Tibial artery (tissue), 4 donors: ENCODE measurements around the gene CPZ.
"Not testable (repeated sequence)": the region's sequence is repeated elsewhere in the genome, so short reads cannot be mapped to it uniquely, and the experiment has no call there.

Experiments used
- DNase-seq, 2 donors: peaks; one replicate each; pipeline ENCODE4 v3.0.0-alpha.2; 2019
- H3K27ac ChIP-seq, 2 donors: fragments of 200-600 bp; sonication (generic) in 1 of 2; 1 replicate in 1 of 2; 2 replicates in 1 of 2; pipeline ENCODE4 v1.5.1; 2018 to 2019; ENCODE audit warnings: mild to moderate bottlenecking in 1 of 2
- H3K27me3 ChIP-seq, 2 donors: fragments of 200-600 bp; sonication (generic) in 1 of 2; one replicate each; pipeline versions ENCODE4 v1.5.1 to v1.6.0; 2016 to 2019
- H3K36me3 ChIP-seq, 3 donors: fragments of 200-600 bp; sonication (generic) in 2 of 3; one replicate each; pipeline ENCODE4 v1.5.1; 2016 to 2019; ENCODE audit warnings: mild to moderate bottlenecking in 2 of 3
- H3K4me1 ChIP-seq, 4 donors: fragments of 200-600 bp; sonication (generic) in 2 of 4; 1 replicate in 3 of 4; 2 replicates in 1 of 4; pipeline ENCODE4 v1.5.1; 2016 to 2019
- H3K4me3 ChIP-seq, 2 donors: fragments of 200-600 bp; sonication (generic) in 1 of 2; 1 replicate in 1 of 2; 2 replicates in 1 of 2; pipeline ENCODE4 v1.5.1; 2018 to 2019; ENCODE audit warnings: mild to moderate bottlenecking in 2 of 2
- H3K9me3 ChIP-seq, 3 donors: fragments of 200-600 bp; sonication (generic) in 1 of 3; one replicate each; pipeline ENCODE4 v1.5.1; 2016 to 2019
- intact Hi-C: fragments of 100-400 bp; cut with DNase I; formaldehyde crosslinking; loops from one replicate; pipeline ENCODE4 v1.15.0; 2023; ENCODE audit warnings: low total_unique reads
- TF ChIP-seq, protein P1 (sequence below), 2 experiments: fragments of 200-600 bp in 1 of 2; fragments of 450-650 bp in 1 of 2; IDR thresholded peaks; one replicate each; pipeline ENCODE4 v1.5.1; 2017 to 2019; ENCODE audit warnings: antibody characterized with exemption in 2 of 2, mild to moderate bottlenecking in 1 of 2, moderate library complexity in 1 of 2

CPZ gene

DNA sequence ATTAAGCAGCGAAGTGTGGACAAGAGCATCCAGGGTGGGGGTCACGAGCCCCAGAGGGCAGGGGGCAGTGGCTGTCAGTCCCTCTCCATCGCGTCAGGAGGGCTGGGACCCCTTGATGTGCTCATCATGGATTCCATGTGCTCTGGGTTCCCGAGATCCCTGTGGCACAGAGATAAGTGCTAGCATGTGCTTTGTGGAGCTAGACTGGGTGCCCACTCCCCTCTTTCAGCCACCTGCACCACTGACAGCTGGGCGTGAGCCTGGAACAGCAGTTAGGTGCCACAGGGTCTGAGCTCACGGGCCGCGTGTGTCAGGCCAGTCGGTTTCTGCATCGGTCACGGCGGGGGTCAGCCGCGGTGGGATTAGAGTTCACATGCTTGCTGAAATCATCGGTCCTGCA lies 24.3 kb downstream of the CPZ start:
- intact Hi-C loops = no loop called here
- Histone ChIP-seq H3K9me3 (no peaks in the 10 kb centered on the region), H3K27me3 (peaks cover 0 to 29% of the 10 kb centered on the region in 2 donors), H3K4me3 (no peak overlapping the region), H3K27ac (no peak overlapping the region), H3K36me3 (no peaks in the 10 kb centered on the region), H3K4me1 (no peaks in the 10 kb centered on the region)
- peak in 1 of 2 donors; percentile 40 for DNase-seq
- TF ChIP-seq, protein P1, sequence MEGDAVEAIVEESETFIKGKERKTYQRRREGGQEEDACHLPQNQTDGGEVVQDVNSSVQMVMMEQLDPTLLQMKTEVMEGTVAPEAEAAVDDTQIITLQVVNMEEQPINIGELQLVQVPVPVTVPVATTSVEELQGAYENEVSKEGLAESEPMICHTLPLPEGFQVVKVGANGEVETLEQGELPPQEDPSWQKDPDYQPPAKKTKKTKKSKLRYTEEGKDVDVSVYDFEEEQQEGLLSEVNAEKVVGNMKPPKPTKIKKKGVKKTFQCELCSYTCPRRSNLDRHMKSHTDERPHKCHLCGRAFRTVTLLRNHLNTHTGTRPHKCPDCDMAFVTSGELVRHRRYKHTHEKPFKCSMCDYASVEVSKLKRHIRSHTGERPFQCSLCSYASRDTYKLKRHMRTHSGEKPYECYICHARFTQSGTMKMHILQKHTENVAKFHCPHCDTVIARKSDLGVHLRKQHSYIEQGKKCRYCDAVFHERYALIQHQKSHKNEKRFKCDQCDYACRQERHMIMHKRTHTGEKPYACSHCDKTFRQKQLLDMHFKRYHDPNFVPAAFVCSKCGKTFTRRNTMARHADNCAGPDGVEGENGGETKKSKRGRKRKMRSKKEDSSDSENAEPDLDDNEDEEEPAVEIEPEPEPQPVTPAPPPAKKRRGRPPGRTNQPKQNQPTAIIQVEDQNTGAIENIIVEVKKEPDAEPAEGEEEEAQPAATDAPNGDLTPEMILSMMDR (IDR thresholded peaks at IDR 0.05) = no peak

DNA sequence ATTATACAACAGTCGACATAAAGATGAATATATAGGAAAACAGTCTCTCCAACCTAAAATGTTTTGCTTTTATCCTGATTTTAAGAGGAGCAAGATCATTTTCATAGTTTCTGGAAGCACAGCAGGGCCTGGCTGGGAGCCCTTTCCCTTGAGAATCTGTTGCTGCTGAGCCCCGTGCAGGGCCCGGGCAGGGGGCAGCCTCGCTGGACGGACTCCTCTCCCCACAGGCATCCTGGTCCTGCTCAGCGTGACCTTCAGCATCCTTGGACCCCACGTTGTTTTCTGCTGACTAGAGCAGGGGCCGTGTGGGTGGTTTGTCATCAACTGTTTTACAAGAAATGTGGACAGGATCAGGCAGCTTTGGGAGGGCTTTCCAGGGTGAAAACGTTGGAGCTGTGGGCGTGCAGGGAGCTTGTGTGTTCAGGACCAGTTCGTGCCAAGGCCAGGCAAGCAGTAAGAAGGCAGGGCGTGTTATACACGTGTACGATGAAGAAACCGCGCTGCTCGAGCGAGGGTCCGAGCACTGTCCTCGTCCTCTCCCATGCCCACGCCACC lies 25.0 kb downstream of the CPZ start:
- TF ChIP-seq, protein P1 (IDR thresholded peaks at IDR 0.05) = no peak
- no peak overlapping the region for H3K4me3 ChIP-seq
- DNase-seq = no peak
- H3K27ac ChIP-seq = no peak overlapping the region
- H3K27me3 ChIP-seq = peaks cover 0 to 28% of the 10 kb centered on the region in 2 donors
- no peaks in the 10 kb centered on the region for H3K9me3 ChIP-seq
- no peaks in the 10 kb centered on the region for H3K36me3 ChIP-seq
- no peaks in the 10 kb centered on the region for H3K4me1 ChIP-seq
- intact Hi-C loops = no loop called here

GRCh38 chr4:8618421-8618820 lies 25.9 kb downstream of the CPZ start:
- TF ChIP-seq, protein P1 (IDR thresholded peaks at IDR 0.05) = no peak
- intact Hi-C loops = no loop called here
- Histone ChIP-seq H3K4me1 (no peaks in the 10 kb centered on the region), H3K4me3 (no peak overlapping the region), H3K9me3 (no peaks in the 10 kb centered on the region), H3K36me3 (no peaks in the 10 kb centered on the region), H3K27ac (no peak overlapping the region), H3K27me3 (peaks cover 0 to 28% of the 10 kb centered on the region in 2 donors)
- peak in 1 of 2 donors; percentile 40 for DNase-seq

DNA sequence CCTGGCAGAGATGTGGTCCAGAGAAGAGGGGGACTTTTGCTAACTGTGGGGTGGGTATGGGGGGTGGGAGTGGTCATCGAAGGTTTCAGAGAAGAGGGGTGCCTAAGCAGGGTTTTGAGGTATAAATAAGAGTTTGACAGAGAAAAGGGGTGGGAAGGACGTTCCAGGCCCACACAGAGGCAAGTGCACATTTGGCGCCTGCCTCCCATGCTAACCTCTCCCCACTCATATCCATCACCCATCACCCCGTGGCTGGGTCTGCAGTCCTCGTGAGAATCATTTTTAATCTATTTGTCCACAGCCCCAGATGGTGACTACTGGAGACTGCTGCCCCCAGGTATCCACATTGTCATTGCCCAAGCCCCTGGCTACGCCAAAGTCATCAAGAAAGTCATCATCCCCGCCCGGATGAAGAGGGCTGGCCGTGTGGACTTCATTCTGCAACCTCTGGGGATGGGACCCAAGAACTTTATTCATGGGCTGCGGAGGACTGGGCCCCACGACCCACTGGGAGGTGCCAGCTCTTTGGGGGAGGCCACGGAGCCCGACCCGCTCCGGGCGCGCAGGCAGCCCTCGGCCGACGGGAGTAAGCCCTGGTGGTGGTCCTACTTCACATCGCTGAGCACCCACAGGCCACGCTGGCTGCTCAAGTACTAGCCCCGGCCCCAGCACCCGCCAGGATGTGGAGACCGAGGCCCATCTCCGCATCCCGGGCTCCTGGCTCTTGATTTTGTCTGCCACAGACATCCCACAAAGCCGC lies 26.6 kb downstream of the CPZ start:
- TF ChIP-seq, protein P1 (IDR thresholded peaks at IDR 0.05) = no peak
- no peak overlapping the region for H3K4me3 ChIP-seq
- no peaks in the 10 kb centered on the region for H3K4me1 ChIP-seq
- H3K36me3 ChIP-seq = no peaks in the 10 kb centered on the region
- intact Hi-C loops = no loop called here
- peak in 1 of 2 donors; percentile 32 for DNase-seq
- no peaks in the 10 kb centered on the region for H3K9me3 ChIP-seq
- peaks cover 0 to 22% of the 10 kb centered on the region in 2 donors for H3K27me3 ChIP-seq
- H3K27ac ChIP-seq = no peak overlapping the region

DNA sequence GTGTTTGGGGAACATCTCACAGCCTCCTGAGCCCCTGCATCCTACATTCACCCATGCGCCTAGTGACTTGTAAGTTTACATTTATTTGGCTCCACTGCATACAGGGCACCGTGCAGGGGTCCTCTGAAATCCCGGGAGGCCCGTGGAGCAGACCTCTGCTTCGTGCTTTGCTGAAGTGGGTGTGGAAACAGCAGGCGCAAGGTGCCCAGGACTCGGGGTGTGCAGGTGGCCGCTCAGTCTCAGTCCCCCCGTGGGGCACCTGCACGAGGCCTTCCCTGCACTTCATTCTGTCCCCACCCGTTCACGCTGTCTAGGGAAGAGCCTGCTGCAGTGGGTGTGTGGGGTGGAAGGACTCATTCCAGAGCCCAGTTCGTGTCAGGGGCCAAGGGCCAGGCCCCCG lies 28.6 kb downstream of the CPZ start:
- H3K36me3 ChIP-seq, intact Hi-C loops, H3K4me3 ChIP-seq, H3K9me3 ChIP-seq, H3K4me1 ChIP-seq, H3K27ac ChIP-seq: not testable (repeated sequence)
- H3K27me3 ChIP-seq = peaks cover 0 to 22% of the 10 kb centered on the region in 2 donors
- peak in 1 of 2 donors; percentile 20 for DNase-seq

- DNase-seq, H3K36me3 ChIP-seq, H3K27me3 ChIP-seq, H3K4me3 ChIP-seq, H3K27ac ChIP-seq, H3K4me1 ChIP-seq, intact Hi-C loops, H3K9me3 ChIP-seq: not testable (repeated sequence)
Measured at GRCh38 chr4:8624601-8625272, 32.2 kb downstream of the CPZ start.

- H3K4me1 ChIP-seq, DNase-seq, H3K36me3 ChIP-seq, H3K4me3 ChIP-seq, H3K27ac ChIP-seq, H3K9me3 ChIP-seq, H3K27me3 ChIP-seq, intact Hi-C loops: not testable (repeated sequence)
Measured at GRCh38 chr4:8630240-8630905, 37.8 kb downstream of the CPZ start.

DNA sequence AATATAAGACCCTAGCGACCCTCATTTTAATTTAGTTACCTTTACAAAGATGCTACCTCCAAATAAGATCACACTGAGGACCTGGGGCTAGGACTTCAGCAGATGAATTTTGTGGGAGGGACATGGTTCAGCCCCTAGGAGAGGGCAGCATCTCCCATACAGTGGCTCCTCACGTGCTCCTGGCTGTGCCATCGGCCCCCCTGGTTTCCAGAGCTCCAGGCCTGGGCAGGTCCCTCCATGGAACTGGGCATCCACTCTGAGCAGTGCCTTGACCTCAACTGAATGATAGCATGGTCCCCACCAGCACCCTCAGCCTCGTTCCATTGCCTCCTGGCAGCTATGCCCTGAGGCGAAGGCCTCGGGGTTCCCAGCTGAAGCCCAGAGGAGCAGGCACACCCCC lies 39.3 kb downstream of the CPZ start:
- H3K36me3 ChIP-seq, H3K4me3 ChIP-seq, intact Hi-C loops, H3K27me3 ChIP-seq, H3K4me1 ChIP-seq, H3K9me3 ChIP-seq, H3K27ac ChIP-seq, DNase-seq: not testable (repeated sequence)

DNA sequence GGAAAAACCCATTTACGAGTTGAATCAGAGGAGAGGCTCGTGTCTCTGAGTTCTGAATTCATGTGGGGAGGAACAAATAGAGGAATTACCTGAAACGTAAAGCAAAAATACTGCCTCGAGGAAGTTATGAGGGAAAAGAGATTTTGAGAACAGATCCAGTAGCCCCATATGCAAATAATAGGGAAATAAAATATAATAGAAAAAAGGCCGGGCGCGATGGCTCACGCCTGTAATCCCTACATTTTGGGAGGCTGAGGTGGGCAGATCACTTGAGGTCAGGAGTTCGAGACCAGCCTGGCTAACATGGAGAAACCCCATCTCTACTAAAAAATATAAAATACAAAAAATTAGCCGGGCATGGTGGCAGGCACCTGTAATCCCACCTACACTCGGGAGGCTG lies 42.2 kb downstream of the CPZ start:
- intact Hi-C loops, H3K4me3 ChIP-seq, H3K27me3 ChIP-seq, H3K27ac ChIP-seq, H3K9me3 ChIP-seq, H3K4me1 ChIP-seq, H3K36me3 ChIP-seq: not testable (repeated sequence)
- DNase-seq = peak in 1 of 2 donors; percentile 23
